HCT116 (cell line): Measurements from ENCODE around the gene GRIFIN. TPM values are rescaled to one million over a fixed set of nuclear protein-coding genes. Genes with fewer than 3 reads are reported as not detected.

Experiments
- ATAC-seq: fragments of 200-7000 bp; cut with Tn5 transposase; 2 replicates; pipeline ENCODE4 v1.9.1; 2020; ENCODE audit warnings: mild to moderate bottlenecking, moderate library complexity
- BruUV-seq: library from RNA; stranded (reverse); fragments of 400-500 nt; replicated peaks from 2 replicates; lab custom pipeline; 2021; lab: Mats Ljungman, UMichigan
- CTCF ChIA-PET: fragments of 300-600 bp; sonication (Branson Sonifier 250); formaldehyde crosslinking; loops from one replicate; lab custom pipeline; 2021; ENCODE audit warnings: antibody characterized with exemption; lab: Charles Lee
- POLR2A ChIA-PET: fragments of 300-600, 350-600 bp; sonication (Branson Sonifier 250); formaldehyde crosslinking; loops from one replicate; lab custom pipeline; 2021; ENCODE audit warnings: antibody characterized with exemption; lab: Charles Lee
- RAD21 ChIA-PET, 2 experiments: fragments of 300-600 bp; sonication (Branson Sonifier 250); formaldehyde crosslinking; loops; one replicate each; lab custom pipeline; 2023; ENCODE audit warnings: low total read pairs in 2 of 2; ENCODE audit not compliant: uncharacterized antibody in 2 of 2, unreplicated experiment in 2 of 2, low non-redundant PET in 1 of 2; lab: Charles Lee
- DNase-seq: peaks from one replicate; pipeline ENCODE4 v3.0.0-alpha.2; 2010; ENCODE audit warnings: low read depth, low spot score
- H2AFZ ChIP-seq: fragments of 200-600 bp; shearing (Covaris generic), sonication (generic); 2 replicates; pipeline ENCODE4 v1.6.1; 2017; ENCODE audit warnings: low read depth, mixed run types, mixed read lengths, antibody characterized with exemption, low read length; ENCODE audit not compliant: poor library complexity, severe bottlenecking
- H3K27ac ChIP-seq: 2 replicates; pipeline ENCODE4 v1.5.1; 2012; ENCODE audit warnings: low read depth, low read length
- H3K27me3 ChIP-seq: fragments of 200-600 bp; sonication (generic); 2 replicates; pipeline ENCODE4 v1.6.1; 2016; ENCODE audit warnings: mixed run types, low read length, mixed read lengths; ENCODE audit not compliant: insufficient read depth
- H3K36me3 ChIP-seq, 2 experiments: fragments of 200-500 bp in 1 of 2; fragments of 200-600 bp in 1 of 2; sonication (Bioruptor generic) in 1 of 2; sonication (generic) in 1 of 2; 2 replicates each; pipeline versions ENCODE4 v1.5.1 to v1.6.1; 2014 to 2016; ENCODE audit warnings: low read length in 2 of 2, inconsistent platforms in 1 of 2, mixed read lengths in 1 of 2, mixed run types in 1 of 2; ENCODE audit not compliant: insufficient read depth in 2 of 2, control insufficient read depth in 1 of 2
- H3K4me1 ChIP-seq, 2 experiments: fragments of 200-600 bp in 1 of 2; sonication (generic) in 1 of 2; 2 replicates each; pipeline versions ENCODE4 v1.5.1 to v1.6.1; 2012 to 2017; ENCODE audit warnings: low read length in 2 of 2, inconsistent platforms in 1 of 2, mild to moderate bottlenecking in 1 of 2, mixed read lengths in 1 of 2, mixed run types in 1 of 2, moderate library complexity in 1 of 2; ENCODE audit not compliant: insufficient read depth in 2 of 2, control insufficient read depth in 1 of 2
- H3K4me2 ChIP-seq: fragments of 200-600 bp; sonication (generic); 2 replicates; pipeline ENCODE4 v1.6.1; 2017; ENCODE audit warnings: mixed run types, low read length, mixed read lengths
- H3K4me3 ChIP-seq, 2 experiments: fragments of 200-600 bp in 1 of 2; sonication (generic) in 1 of 2; replicated peaks in 1 of 2; 2 replicates each; pipeline ENCODE4 v1.5.1; 2011 to 2016; ENCODE audit warnings: low read length in 2 of 2, control low read depth in 1 of 2, low read depth in 1 of 2, mild to moderate bottlenecking in 1 of 2, mixed read lengths in 1 of 2, mixed run types in 1 of 2
- H3K79me2 ChIP-seq: fragments of 200-600 bp; sonication (generic); 2 replicates; pipeline ENCODE4 v1.6.1; 2017; ENCODE audit warnings: mild to moderate bottlenecking, mixed run types, low read length, moderate library complexity, mixed read lengths; ENCODE audit not compliant: insufficient read depth
- H3K9ac ChIP-seq: fragments of 200-600 bp; sonication (generic); 2 replicates; pipeline ENCODE4 v1.6.1; 2016; ENCODE audit warnings: low read length, mixed read lengths
- H3K9me2 ChIP-seq: fragments of 200-600 bp; sonication (generic), shearing (Covaris generic); 2 replicates; pipeline ENCODE4 v1.6.1; 2017; ENCODE audit warnings: mixed run types, mild to moderate bottlenecking, moderate library complexity; ENCODE audit not compliant: insufficient read depth
- H3K9me3 ChIP-seq, 2 experiments: fragments of 200-500 bp in 1 of 2; fragments of 200-600 bp in 1 of 2; sonication (Bioruptor generic) in 1 of 2; sonication (generic) in 1 of 2; 2 replicates each; pipeline ENCODE4 v1.6.1; 2014 to 2017; ENCODE audit warnings: low read length in 2 of 2, mixed read lengths in 2 of 2, inconsistent platforms in 1 of 2, low read depth in 1 of 2, mild to moderate bottlenecking in 1 of 2, mixed run types in 1 of 2, moderate library complexity in 1 of 2; ENCODE audit not compliant: control insufficient read depth in 1 of 2, insufficient read depth in 1 of 2
- H4K20me1 ChIP-seq: fragments of 200-600 bp; sonication (generic), shearing (Covaris generic); 2 replicates; pipeline ENCODE4 v1.6.1; 2017; ENCODE audit warnings: mixed run types, mild to moderate bottlenecking, moderate library complexity; ENCODE audit not compliant: insufficient read depth
- CBX3 ChIP-seq: IDR thresholded peaks from 2 replicates; pipeline ENCODE4 v1.6.1; 2012; ENCODE audit warnings: low read depth
- ELF1 ChIP-seq: IDR thresholded peaks from 2 replicates; pipeline ENCODE4 v1.6.1; 2012; ENCODE audit warnings: low read depth, borderline replicate concordance
- EZH2 ChIP-seq: fragments of 200-600 bp; sonication (generic); IDR thresholded peaks from 2 replicates; pipeline ENCODE4 v1.6.1; 2017; ENCODE audit warnings: antibody characterized with exemption, mixed run types
- EZH2phosphoT487 ChIP-seq: fragments of 200-600 bp; IDR thresholded peaks from 2 replicates; pipeline ENCODE4 v1.6.1; 2018; ENCODE audit warnings: antibody characterized with exemption, borderline replicate concordance
- JUND ChIP-seq: IDR thresholded peaks from 2 replicates; pipeline ENCODE4 v1.6.1; 2012
- POLR2A ChIP-seq: IDR thresholded peaks from 2 replicates; pipeline ENCODE4 v1.7.0; 2011; ENCODE audit warnings: borderline replicate concordance; ENCODE audit not compliant: insufficient read depth, insufficient read length; ENCODE audit errors: extremely low read depth
- POLR2AphosphoS5 ChIP-seq: IDR thresholded peaks from 2 replicates; pipeline ENCODE4 v1.6.1; 2011; ENCODE audit warnings: mild to moderate bottlenecking, low read depth, low read length, moderate library complexity
- RAD21 ChIP-seq: IDR thresholded peaks from 2 replicates; pipeline ENCODE4 v1.6.1; 2012; ENCODE audit warnings: low read depth, mild to moderate bottlenecking
- SRF ChIP-seq: IDR thresholded peaks from 2 replicates; pipeline ENCODE4 v1.6.1; 2012; ENCODE audit warnings: low read depth
- YY1 ChIP-seq: IDR thresholded peaks from 2 replicates; pipeline ENCODE4 v1.6.1; 2011; ENCODE audit warnings: low read length, low read depth, moderate library complexity, mild to moderate bottlenecking; ENCODE audit not compliant: insufficient replicate concordance; ENCODE audit errors: extremely low read depth
- ZFX ChIP-seq: fragments of 450-650 bp; IDR thresholded peaks from 2 replicates; pipeline ENCODE4 v1.6.1; 2017
- intact Hi-C: fragments of 100-400 bp; cut with micrococcal nuclease; formaldehyde crosslinking; loops from 2 replicates; pipeline ENCODE4 v1.10.0; 2022
- total RNA-seq: library from RNA; stranded (reverse); gene quantifications from one replicate; pipeline ENCODE4 v1.2.1, GENCODE V29; 2021; ENCODE audit not compliant: unreplicated experiment
- TF ChIP-seq, protein P1 (sequence below), 3 experiments: fragments of 200-600 bp in 1 of 3; sonication (generic) in 1 of 3; IDR thresholded peaks in 2 of 3; conservative IDR thresholded peaks in 1 of 3; 2 replicates each; pipeline ENCODE4 v1.5.1; 2012 to 2017; ENCODE audit warnings: low read depth in 2 of 3, low read length in 2 of 3, antibody characterized with exemption in 1 of 3, borderline replicate concordance in 1 of 3, control low read depth in 1 of 3, mild to moderate bottlenecking in 1 of 3, mixed read lengths in 1 of 3, mixed run types in 1 of 3, moderate library complexity in 1 of 3; ENCODE audit not compliant: insufficient read depth in 1 of 3

GRIFIN gene
- total RNA-seq, 1 experiment from 2014 or later: not detected

DNA sequence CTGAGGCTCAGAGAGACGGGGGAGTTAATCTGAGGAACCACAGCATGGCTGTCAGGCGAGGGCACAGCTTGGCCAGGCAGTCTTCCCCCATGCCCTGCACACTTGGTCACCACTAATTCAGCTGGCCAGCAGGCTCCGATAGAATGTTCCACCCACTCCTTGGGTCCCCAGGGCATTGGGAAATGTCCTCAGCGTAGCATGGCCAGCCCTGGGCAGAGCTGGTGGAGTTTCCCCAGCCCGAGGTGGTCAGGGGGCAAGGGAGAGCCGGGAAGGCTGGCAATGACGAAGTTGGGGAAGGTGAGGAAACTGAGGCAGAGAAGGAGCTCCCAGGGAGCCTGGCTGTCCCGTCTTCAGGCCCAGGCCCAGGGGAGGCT, 12.1 kb upstream of the GRIFIN start:
- Histone ChIP-seq H3K27ac (no peak overlapping the region), H3K79me2 (no peaks in the 10 kb centered on the region), H3K9me3 (peaks cover 0 to 2% of the 10 kb centered on the region in 2 experiments; a peak in 2 of 4 replicates), H3K4me2 (no peak overlapping the region), H3K9me2 (no peaks in the 10 kb centered on the region), H3K36me3 (no peaks in the 10 kb centered on the region), H3K4me1 (no peaks in the 10 kb centered on the region), H4K20me1 (no peaks in the 10 kb centered on the region), H3K4me3 (no peak overlapping the region), H3K9ac (no peak overlapping the region), H3K27me3 (no peaks in the 10 kb centered on the region), H2AFZ (no peak overlapping the region)
- TF ChIP-seq CBX3: no peak
- no peak for TF ChIP-seq JUND
- TF ChIP-seq ZFX: no peak
- TF ChIP-seq YY1: no peak
- no peak for TF ChIP-seq POLR2AphosphoS5
- TF ChIP-seq ELF1: no peak
- TF ChIP-seq POLR2A: no peak
- TF ChIP-seq EZH2: no peak
- TF ChIP-seq SRF: no peak
- TF ChIP-seq, protein P1, sequence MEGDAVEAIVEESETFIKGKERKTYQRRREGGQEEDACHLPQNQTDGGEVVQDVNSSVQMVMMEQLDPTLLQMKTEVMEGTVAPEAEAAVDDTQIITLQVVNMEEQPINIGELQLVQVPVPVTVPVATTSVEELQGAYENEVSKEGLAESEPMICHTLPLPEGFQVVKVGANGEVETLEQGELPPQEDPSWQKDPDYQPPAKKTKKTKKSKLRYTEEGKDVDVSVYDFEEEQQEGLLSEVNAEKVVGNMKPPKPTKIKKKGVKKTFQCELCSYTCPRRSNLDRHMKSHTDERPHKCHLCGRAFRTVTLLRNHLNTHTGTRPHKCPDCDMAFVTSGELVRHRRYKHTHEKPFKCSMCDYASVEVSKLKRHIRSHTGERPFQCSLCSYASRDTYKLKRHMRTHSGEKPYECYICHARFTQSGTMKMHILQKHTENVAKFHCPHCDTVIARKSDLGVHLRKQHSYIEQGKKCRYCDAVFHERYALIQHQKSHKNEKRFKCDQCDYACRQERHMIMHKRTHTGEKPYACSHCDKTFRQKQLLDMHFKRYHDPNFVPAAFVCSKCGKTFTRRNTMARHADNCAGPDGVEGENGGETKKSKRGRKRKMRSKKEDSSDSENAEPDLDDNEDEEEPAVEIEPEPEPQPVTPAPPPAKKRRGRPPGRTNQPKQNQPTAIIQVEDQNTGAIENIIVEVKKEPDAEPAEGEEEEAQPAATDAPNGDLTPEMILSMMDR (IDR thresholded peaks at IDR 0.05 in 2 of 3, conservative IDR thresholded peaks at IDR 0.05 in 1 of 3; ENCODE audit: borderline replicate concordance in 1 of 3, insufficient read depth in 1 of 3, low read depth in 2 of 3, low read length in 2 of 3): no peak
- no peak for TF ChIP-seq EZH2phosphoT487
- TF ChIP-seq RAD21: no peak
- no peak for DNase-seq
- intact Hi-C loops: no loop called here
- BruUV-seq: no TSS peak
- ATAC-seq: no peak
- POLR2A ChIA-PET: no interaction called here
- RAD21 ChIA-PET: interaction anchor here in 1 of 2 experiments (0.5 kb wide), 1 partner anchor 10 kb away, joined by 3 read pairs; no protein-coding TSS in a partner anchor
- CTCF ChIA-PET: interaction anchor here (1.9 kb wide), 1 partner anchor 19 kb away, joined by 7 read pairs; no protein-coding TSS in a partner anchor
